GM18907 (cell line): ENCODE results near the gene ST6GALNAC5.

Experiments
- ATAC-seq: cut with Tn5 transposase; IDR thresholded peaks from one replicate; pipeline ENCODE4 v1.9.1; 2021; ENCODE audit warnings: mild to moderate bottlenecking, moderate library complexity; ENCODE audit not compliant: unreplicated experiment

ST6GALNAC5 gene

DNA sequence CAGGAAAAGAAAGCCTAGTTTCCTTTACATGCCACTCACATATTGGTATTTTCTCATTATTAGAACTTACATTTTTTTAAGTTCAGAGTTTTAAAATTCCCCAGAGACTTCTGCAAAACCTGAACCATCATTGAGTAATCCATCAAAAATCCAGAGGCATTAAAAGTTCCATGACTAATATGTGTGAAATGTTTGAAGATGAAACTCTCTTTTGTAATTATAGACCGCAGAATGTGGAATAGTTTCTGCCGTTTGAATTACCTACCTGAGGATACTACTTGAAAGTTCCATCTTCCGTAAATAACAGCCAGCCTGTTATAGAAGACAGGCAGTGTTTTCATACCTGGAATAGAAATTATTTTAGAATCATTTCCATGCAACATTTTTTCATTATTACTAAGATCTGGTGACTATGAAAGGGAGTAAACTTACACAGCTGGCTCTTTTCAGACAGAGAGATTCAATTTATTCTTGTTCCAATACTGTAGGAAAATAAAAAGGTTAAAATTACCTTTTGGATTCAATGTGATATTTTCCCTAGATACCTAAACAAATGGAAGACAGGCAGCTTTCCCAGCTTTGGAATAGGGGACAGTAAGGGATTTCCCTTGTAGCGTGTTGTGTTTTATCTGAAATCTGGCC, 131.4 kb downstream of the ST6GALNAC5 start:
- ATAC-seq, result no peak

DNA sequence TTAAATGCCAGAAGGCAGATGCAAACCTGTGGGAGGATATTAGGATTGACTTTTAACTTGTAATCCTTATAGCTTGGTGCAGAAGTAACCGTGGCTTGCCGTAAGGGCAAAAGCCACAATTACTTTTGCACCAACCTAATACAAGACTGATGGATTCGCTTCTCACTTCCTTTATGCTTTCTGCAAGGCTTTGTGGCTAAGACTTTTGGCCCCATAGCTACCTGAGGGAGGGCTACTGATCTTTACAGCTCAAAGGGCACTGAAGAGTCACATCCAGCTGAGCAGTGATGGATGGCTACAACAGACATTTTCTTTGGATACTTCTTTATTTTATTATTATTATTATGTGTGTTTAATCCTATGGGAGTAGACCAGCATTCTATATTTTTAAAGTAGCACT, 140.4 kb downstream of the ST6GALNAC5 start:
- no peak for ATAC-seq

DNA sequence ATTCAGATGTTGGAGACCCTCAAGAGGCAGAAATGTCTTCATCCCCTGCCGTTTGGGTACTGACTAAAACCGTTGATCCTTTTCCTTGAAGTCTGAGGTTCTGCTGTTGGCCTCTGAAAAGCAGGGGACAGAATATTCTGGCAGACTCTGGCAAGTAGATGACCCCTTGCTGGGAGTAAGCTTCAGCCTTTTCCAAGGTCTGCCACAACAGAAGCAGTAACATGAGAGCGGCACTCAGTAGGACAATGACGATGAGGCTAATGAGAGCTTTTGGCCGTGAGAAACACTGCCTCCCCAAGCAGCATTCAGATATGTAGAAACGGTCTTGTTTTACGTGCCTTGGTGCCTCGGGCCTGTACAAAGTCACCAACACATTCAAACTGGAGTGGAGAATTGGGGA, 143.7 kb downstream of the ST6GALNAC5 start:
- ATAC-seq, result no peak

DNA sequence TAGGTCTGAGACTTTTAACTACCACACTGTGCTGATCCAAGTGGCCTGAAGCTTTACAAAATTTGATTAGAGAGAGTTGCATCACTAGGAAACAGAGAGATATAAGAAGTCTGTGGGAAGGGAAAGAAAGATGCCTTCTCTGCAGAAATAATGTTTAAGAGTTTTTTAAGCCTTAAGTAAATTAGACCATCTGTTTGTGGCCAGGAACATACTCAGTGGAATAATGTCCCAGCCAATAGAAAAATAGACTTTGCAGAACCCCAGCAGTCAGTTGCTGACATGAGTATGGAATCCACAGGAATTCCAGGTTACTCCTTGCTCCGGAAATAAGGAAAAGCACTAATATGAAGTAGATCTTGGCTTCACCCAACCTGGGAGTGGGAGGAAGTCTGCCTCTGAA, 144.8 kb downstream of the ST6GALNAC5 start:
- ATAC-seq, result no peak

DNA sequence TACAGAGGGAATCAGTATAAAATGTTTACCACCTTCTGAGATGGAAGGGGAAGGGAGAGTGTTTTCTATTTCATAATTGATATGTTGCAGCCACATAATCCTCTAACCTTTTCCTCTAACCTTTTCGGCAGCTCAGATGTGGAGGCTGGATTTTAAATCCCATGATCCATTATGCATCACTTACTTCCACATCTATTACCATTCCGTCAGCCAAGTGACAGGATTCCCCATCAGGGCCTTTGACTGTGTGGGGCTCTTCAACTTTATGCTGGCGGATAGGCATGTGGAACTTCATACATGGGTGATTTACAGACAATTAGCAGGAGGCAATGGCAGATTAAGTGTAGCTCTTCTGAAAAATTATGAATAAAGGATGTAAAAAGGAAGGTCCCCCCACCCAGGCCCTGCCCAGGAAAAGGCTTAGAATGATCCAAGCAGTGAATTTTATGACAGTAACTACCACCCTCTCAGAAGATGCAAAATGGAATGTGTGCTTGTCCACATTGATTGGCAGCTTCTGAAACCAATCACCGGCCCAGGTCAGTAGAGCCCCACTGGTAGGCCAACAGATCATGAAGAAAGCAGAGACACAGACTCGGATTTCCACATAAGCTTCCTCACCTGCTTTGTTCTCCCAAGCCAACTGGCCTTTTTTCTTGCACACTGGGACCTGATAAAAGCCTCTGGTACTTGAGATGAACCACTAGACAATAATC, 147.0 kb downstream of the ST6GALNAC5 start:
- no peak for ATAC-seq

DNA sequence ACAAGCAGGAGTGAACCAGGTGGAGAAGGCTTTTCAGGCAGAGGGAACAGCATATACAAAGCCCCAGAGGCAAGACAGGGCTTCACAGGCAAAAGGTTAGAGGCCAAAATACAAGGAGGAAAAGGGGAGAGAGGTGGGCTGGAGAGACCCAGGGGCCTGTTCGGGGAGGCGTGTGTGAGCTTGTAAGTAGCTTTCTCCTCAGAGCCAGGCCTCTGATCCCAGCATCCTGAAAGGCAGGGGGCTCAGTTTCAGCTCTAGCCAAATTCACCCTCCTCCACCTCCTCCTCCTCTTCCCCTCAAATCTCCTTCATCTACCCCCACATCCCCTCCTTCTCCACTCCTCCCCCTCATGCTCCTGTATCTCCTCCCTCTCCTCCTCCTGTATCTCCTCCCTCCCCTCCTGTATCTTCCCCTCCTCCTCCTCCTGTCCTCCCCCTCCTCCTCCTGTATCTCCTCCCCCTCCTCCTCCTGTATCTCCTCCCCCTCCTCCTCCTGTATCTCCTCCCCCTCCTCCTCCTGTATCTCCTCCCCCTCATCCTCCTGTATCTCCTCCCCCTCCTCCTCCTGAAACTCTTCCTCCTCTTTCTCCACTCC, 148.6 kb downstream of the ST6GALNAC5 start:
- ATAC-seq, result no peak

DNA sequence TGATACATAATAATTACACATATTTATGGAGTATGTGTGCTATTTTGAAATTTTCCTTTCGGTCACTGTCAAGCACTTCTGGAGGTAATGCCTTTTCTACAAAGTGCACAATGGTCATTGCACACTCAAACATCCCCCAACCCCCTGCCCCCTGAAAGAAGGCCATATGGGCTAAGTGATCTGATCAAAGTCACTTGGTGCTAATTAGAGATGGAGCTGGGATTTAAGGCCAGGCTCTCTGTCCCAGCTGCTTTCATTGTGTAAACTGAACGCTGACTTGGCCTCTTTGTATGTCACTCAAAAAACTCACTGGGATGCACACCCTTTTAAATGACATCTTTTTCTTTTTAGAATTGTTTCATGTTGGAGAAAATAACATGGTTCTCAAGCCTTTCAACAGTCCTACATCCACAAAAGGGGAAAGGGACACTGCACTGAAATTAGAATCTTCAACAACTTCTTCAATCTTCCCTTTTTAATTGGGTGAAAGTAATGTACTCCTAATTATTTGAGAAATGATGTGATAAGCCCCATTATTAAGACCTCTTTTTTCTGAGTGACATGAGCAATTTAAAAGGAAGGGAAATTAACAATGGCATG, 149.2 kb downstream of the ST6GALNAC5 start:
- no peak for ATAC-seq

DNA sequence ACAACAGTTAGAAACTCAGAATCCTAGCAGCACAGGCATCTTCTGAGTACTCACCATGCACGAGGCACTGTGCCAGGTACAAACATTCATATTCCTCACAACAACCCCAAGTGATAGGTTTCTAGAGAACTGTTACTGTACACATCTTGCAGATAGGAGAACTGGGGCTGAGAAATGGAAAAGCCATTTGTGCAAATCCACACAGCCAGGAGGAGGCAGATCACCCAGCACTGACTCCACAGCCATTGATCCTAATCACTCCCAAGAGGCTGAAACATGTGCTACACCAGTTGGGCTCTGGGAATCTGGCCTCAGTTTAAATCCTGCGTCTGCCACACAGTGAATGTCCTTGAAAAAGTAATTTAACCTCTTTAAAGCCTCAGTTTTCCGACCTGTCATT, 151.0 kb downstream of the ST6GALNAC5 start:
- no peak for ATAC-seq

DNA sequence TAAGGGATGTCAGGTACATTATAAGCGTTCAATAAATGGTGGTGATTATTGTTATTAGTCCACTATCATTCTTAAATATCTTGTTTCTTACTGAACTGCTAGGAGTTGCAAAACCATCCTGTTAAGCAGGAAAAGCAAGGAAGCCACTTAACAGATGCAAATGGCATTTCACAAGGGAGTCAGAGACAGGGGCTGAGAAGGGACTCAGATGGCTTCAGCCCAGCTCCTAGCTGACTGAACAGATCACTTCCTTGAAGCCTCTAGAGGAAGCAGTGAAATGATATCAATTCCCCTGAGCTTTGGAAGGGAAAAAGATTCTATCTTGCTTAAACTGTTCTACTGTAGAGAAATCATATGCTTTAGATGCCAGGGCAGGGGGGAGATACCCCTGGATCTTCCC, 151.5 kb downstream of the ST6GALNAC5 start:
- ATAC-seq, result no peak

DNA sequence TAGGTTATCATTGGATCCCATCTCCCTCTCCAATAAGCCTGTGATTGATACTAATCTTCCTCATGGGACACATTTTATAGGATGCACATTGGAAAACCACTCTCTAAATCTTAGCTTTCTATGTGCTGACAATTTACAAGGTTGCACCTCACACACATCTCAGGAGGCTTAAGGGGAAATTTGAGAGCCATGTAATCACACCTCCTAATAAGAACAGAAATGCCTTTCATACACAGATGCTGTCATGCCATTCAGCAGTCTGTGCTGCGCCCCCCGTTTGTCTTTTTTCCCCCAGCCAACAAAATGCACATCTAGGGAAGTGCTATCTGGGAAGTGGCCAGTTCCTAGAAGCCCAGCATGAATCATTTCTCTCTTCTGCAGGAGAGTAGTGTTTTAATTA, 154.5 kb downstream of the ST6GALNAC5 start:
- no peak for ATAC-seq

DNA sequence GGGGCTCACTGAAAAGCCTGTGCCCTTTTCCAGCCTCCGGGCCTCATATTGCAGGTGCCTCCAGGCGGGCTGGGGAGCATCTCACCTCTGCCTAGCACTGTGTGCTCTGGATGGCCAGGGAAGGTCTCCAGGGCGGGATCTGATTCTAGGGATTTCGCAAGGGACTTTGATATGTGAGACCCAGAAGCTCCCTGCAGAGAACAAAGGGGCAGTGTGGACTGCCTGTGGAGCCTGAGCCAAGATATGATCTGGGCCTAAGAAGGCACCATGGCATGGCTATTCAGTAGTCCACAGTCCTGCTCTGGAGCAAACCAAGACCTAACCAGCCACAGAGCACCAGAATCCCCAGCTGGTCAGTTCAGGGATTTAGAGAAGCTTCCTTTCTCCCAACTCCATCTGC, 157.2 kb downstream of the ST6GALNAC5 start:
- no peak for ATAC-seq

DNA sequence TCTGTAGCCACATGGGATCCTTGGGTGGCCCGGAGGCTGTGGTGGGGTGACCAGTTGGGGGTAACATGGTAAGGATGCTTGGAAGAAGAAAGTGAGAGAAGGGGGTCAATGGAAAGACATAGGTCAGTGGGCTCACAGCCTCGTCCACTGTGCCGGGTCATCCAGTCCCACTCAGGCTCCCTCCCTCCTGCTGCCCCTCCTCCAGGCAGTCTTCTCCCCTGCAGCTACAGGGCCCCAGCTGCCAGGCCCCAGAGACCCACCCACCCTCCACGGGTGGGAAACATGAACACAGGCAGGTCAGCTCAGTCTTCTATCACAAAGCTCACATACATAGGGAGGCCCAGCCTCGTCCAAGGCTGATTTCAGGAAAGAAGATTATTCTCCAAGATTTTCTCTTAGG, 158.3 kb downstream of the ST6GALNAC5 start:
- ATAC-seq, result no peak

DNA sequence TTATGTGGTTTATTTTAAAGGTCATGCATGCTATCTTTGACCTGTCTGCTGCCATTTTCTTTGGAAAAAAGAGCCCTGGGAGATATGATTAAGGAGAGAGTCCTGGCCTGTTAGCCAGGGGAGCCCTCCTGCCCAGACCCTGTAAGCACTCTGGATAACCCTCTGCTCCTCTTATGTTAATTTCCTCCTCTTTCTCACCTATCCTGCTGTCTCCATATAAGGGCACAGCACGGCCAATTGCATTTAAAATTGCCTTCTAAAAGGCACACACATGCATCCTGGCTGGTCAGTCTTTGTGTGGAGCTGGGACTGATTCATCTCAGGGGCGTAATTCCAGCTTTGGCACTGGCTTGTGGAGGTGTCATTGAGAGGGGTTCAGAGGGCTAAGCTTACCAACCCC, 158.9 kb downstream of the ST6GALNAC5 start:
- no peak for ATAC-seq

DNA sequence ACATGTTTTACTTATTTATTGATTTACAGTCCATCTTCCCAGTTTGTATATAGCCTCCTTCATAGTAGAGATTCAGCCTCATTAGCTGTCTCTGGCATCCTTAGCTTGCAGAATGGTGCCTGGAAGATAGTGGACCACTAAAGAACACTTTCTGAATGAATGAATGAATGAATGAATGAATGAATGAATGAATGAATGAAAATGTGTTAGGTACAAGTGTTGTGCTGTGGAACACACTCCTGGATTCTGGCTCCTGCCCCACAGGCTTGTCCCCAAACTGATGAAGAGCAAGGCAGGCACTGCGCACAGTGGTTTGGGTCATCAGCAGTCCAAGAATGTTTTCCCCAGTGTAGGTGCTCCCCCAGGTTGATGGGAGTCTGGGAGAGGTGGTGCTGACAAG, 159.4 kb downstream of the ST6GALNAC5 start:
- ATAC-seq, result no peak

DNA sequence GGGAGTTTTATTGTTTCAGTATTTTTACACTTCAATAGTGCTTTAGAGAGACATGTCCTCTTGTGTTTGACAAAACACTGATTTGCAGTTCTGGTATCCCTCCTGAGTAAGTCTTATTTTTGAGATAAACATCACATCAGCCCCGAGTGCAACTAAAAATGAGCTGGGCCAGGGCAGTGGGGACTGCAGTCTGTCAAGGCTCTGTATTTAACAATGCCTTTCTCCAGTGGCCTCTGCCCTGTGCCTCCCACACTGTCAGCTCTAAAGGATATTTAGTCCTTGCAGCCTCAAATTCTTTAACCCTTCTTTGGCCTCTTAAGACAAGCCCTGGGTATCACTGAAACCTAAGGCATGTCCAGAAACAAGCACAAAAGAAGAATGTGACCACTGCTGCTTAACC, 160.6 kb downstream of the ST6GALNAC5 start:
- no peak for ATAC-seq

DNA sequence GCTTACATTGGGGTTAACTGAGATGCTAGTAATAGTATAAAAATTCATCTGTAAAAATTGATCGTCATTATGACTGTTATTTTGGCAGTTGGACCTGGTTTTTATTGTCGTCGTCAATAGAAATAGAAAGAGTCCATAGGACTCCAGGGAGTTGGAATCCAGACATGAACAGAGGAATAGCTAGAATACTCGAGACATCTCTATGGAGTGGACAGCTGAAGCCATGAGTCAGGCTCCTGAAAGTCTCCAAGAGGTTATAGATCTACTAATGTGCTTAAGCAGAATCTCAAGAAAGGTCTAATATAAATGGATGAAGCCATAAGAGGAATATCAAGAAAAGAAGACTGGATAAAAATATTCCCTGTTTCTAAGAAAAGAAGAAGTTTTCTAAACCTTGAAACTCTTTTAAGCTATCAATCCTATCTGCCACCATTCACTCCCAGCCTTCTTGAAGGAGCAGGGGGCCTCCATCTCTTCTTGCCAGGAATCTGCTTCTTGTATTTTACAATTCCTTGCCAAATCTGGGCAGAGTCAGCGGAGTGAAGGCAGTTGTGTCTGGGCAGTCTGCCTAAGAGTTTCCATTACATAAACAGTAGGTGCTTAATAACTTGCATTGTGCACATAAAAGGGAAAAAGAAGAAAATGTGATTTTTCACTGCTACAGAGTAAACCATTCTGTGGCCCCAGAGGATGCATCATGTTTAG, 163.3 kb downstream of the ST6GALNAC5 start:
- ATAC-seq, result no peak

DNA sequence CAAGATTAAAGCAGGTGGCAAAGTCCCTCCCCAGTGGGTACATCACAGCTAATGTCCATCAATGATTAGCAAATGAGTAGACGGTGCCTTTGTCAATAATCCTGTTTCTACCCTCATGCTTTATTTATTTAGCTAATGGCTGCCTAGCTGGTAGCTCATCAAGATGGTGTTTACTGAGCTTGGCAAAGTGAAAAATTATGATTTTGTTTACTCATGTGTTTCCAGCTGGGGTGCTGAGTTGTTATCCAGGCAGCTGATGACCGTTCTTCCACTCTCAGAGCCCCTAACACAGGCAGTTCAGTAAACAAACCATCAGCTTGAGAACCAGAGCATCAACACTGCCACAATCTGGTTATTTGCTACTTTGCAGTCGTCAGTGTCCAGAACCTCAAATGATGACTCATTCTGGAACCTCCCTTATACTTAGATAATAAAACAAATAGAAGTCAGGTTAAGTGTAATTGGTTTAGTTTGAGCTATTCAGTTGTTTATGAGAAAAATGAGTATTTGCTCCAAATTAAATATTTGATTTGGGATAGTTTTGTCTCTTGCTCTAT, 163.9 kb downstream of the ST6GALNAC5 start:
- no peak for ATAC-seq

DNA sequence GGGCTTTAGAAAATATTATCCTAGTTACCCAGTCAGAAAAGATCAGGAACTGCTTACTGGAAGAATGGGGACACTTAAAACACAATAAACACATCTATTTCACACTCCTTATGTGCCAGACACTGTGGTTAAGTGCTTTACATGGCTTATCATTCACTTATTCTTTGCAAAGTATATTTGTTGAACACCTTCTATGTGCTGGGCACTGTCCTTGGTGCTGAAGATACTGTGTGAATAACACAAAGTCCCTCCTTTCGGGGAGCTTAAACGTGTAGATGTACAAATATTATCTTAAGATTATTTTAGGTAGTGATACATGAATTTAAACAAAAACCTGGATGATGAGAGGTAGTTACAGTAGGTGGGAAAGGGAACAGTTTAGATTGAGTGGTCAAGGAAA, 169.3 kb downstream of the ST6GALNAC5 start:
- ATAC-seq, result no peak

DNA sequence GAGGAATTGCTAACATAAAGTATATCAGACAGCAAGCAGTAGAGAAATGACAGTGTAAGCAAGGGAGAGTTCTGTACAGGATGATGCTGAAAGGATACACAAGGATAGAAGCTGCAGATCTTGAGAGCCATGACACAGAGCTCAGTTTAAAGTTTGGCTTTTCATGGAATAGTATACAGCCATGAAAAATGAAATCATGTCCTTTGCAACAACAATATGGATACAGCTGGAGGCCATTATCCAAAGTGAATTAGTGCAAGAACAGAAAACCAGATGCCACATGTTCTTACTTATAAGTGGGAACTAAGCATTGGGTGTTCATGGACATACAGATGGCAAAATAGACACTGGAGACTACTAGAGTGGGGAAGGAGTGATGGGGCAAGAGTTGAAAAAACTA, 169.8 kb downstream of the ST6GALNAC5 start:
- no peak for ATAC-seq

DNA sequence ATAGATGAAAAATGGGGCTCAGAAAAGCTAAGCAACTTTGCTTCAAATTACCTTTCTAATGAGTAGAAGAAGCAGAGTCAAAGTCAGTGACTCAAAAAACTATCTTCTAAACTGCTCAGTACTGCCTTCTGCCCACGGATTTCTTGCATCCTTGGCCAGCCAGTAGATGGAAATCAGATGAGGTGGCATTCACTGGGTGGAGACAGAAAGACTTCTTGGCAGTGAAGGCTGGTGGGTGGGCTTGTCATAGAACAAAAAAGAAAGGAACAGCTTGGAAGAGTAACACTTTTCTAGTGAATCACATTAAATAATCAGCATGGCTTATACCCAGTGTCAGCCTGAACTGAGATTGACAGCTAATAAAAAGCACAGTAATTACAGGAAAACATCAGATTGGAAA, 170.7 kb downstream of the ST6GALNAC5 start:
- no peak for ATAC-seq

DNA sequence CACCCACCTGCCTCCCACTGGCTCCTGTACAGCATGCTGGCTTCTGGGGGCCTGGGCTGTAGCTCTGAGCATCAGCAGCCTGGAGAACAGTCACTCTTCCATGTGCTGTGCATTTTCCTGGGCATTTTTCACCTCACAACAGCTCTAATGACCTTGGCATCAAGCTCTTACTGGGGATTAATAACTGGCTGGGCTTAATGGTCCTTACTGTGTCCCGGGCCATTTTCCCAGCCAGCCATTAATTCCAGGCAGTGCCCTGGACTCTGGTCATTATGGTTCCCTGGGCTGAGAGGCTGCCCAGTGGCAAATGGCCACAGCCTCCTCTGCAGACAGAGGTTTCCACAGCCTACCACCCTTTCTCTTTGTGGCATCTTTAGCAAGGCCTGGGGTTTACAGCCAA, 171.8 kb downstream of the ST6GALNAC5 start:
- no peak for ATAC-seq
